SK-N-SH (cell line): Measurements from ENCODE around the gene MIOS. TPM values are rescaled to one million over a fixed set of nuclear protein-coding genes. Genes with fewer than 3 reads are reported as not detected.

ENCODE experiments used
- polyA plus RNA-seq, 3 experiments: library from polyadenylated mRNA; depleted of rRNA; stranded (reverse); fragments of >200 nt; gene quantifications; 2 replicates each; pipeline ENCODE4 v1.2.3, GENCODE V29; 2012

The MIOS gene
- polyA plus RNA-seq, 1 of the 3 experiments (the other 2 are of a cell fraction), result 16.4 TPM

Other genes starting within 250 kb of the MIOS start
- 0.08 TPM in 1 of 2 replicates, not detected in the other for gene COL28A1, start 31.0 kb upstream of the MIOS start, polyA plus RNA-seq (2012; rRNA removed)
- gene UMAD1, start 73.9 kb downstream of the MIOS start, polyA plus RNA-seq (2012; rRNA removed), result 13.9 and 17.6 TPM in 2 replicates
- gene RPA3, start 151.7 kb downstream of the MIOS start, polyA plus RNA-seq (2012; rRNA removed), result 31.3 and 39.0 TPM in 2 replicates